K562 (cell line): ENCODE measurements around the gene NKG7. TPM values are rescaled to one million over a fixed set of nuclear protein-coding genes. Genes with fewer than 3 reads are reported as not detected.

Experiments used
- ATAC-seq: fragments of 200-7000 bp; cut with Tn5 transposase; 3 replicates; pipeline ENCODE4 v1.9.1; 2020; ENCODE audit warnings: moderate library complexity
- BruUV-seq: library from RNA; stranded (reverse); fragments of 400-500 nt; replicated peaks from 2 replicates; lab custom pipeline; 2021; lab: Mats Ljungman, UMichigan
- CTCF ChIA-PET: fragments of 300-600 bp; formaldehyde crosslinking; extraction: SDS; loops from one replicate; lab custom pipeline; 2021; ENCODE audit warnings: low intra/inter-chr PET ratio; lab: Yijun Ruan, JAX
- POLR2A ChIA-PET: fragments of 300-600, 350-650 bp; sonication (Branson Sonifier 250); formaldehyde crosslinking; extraction: SDS; loops from one replicate; lab custom pipeline; 2021; ENCODE audit warnings: antibody characterized with exemption, inconsistent platforms; lab: Yijun Ruan, JAX
- DNase-seq, 4 experiments: peaks; one replicate each; pipeline versions ENCODE4 v3.0.0 to v3.0.0-alpha.2; 2011 to 2018; ENCODE audit warnings: low spot score in 3 of 4, mixed read lengths in 3 of 4; ENCODE audit errors: extremely low read depth in 1 of 4
- FAIRE-seq: peaks from 2 replicates; lab custom pipeline; 2011; peaks lifted over from hg19 to GRCh38; lab: Jason Lieb, UNC
- H2AFZ ChIP-seq: 2 replicates; pipeline ENCODE4 v1.6.0; 2011; ENCODE audit warnings: low read depth, low read length, control low read depth, inconsistent platforms
- H3K27ac ChIP-seq: fragments of 200-600 bp; 3 replicates; pipeline ENCODE4 v1.8.0; 2011; ENCODE audit warnings: low read depth, mild to moderate bottlenecking, control low read depth, inconsistent platforms, low read length, moderate library complexity, mixed read lengths; ENCODE audit errors: extremely low read depth
- H3K27me3 ChIP-seq, 2 experiments: fragments of 300-600 bp in 1 of 2; 2 replicates in 1 of 2; 3 replicates in 1 of 2; pipeline versions ENCODE4 v1.6.0 to v1.8.0; 2011; ENCODE audit warnings: inconsistent platforms in 2 of 2, low read length in 2 of 2, mild to moderate bottlenecking in 1 of 2, mixed read lengths in 1 of 2, moderate library complexity in 1 of 2; ENCODE audit not compliant: control insufficient read depth in 2 of 2, insufficient read depth in 2 of 2
- H3K36me3 ChIP-seq: fragments of 300-600 bp; 3 replicates; pipeline ENCODE4 v1.8.0; 2011; ENCODE audit warnings: mild to moderate bottlenecking, low read length, inconsistent platforms; ENCODE audit not compliant: control insufficient read depth, insufficient read depth
- H3K4me1 ChIP-seq, 2 experiments: fragments of 200-600 bp in 1 of 2; replicated peaks in 1 of 2; 2 replicates in 1 of 2; 3 replicates in 1 of 2; pipeline versions ENCODE4 v1.5.1 to v1.8.0; 2011; ENCODE audit warnings: inconsistent platforms in 2 of 2, low read length in 2 of 2, mild to moderate bottlenecking in 1 of 2, mixed read lengths in 1 of 2, moderate library complexity in 1 of 2; ENCODE audit not compliant: control insufficient read depth in 2 of 2, insufficient read depth in 2 of 2
- H3K4me2 ChIP-seq: 2 replicates; pipeline ENCODE4 v1.6.1; 2011; ENCODE audit warnings: low read length, control low read depth, inconsistent platforms, mixed read lengths; ENCODE audit not compliant: insufficient read depth
- H3K4me3 ChIP-seq: fragments of 200-600 bp; sonication (generic), shearing (Covaris generic); 2 replicates; pipeline ENCODE4 v1.5.1; 2016; ENCODE audit warnings: control low read depth, inconsistent platforms
- H3K79me2 ChIP-seq: fragments of 200-600 bp; 3 replicates; pipeline ENCODE4 v1.8.0; 2011; ENCODE audit warnings: low read length, inconsistent platforms; ENCODE audit not compliant: control insufficient read depth, insufficient read depth
- H3K9ac ChIP-seq, 2 experiments: 2 replicates each; pipeline versions ENCODE4 v1.6.0 to v1.6.1; 2011; ENCODE audit warnings: low read depth in 2 of 2, low read length in 2 of 2, control low read depth in 1 of 2, inconsistent platforms in 1 of 2, mild to moderate bottlenecking in 1 of 2, mixed read lengths in 1 of 2; ENCODE audit not compliant: insufficient read depth in 1 of 2
- H3K9me1 ChIP-seq: one replicate; pipeline ENCODE4 v1.6.0; 2011; ENCODE audit warnings: inconsistent platforms, mild to moderate bottlenecking, low read length, moderate library complexity; ENCODE audit not compliant: control insufficient read depth, insufficient read depth
- H3K9me3 ChIP-seq: replicated peaks from 2 replicates; pipeline ENCODE4 v1.5.1; 2011; ENCODE audit warnings: low read depth, low read length, inconsistent platforms; ENCODE audit not compliant: control insufficient read depth, insufficient read depth
- H4K20me1 ChIP-seq: replicated peaks from 2 replicates; pipeline ENCODE4 v1.6.1; 2011; ENCODE audit warnings: low read length, inconsistent platforms, mixed read lengths; ENCODE audit not compliant: control insufficient read depth, insufficient read depth
- CHD7 ChIP-seq: fragments of 200-600 bp; sonication (generic); IDR thresholded peaks from one replicate; pipeline ENCODE4 v1.6.1; 2012; ENCODE audit warnings: mild to moderate bottlenecking, low read depth, low read length, inconsistent platforms
- KDM5B ChIP-seq: fragments of 200-600 bp; sonication (generic); IDR thresholded peaks from 2 replicates; pipeline ENCODE4 v1.6.1; 2012; ENCODE audit warnings: low read depth, mild to moderate bottlenecking, moderate library complexity, low read length, control low read depth, inconsistent platforms; ENCODE audit not compliant: insufficient replicate concordance
- NCOA1 ChIP-seq: fragments of 450-650 bp; IDR thresholded peaks from 2 replicates; pipeline ENCODE4 v1.6.1; 2016; ENCODE audit warnings: low read depth
- USF1 ChIP-seq: sonication (generic); formaldehyde crosslinking; IDR thresholded peaks from 2 replicates; pipeline ENCODE4 v1.9.0; 2022; ENCODE audit warnings: mild to moderate bottlenecking, missing genetic modification reagents
- ZBTB33 ChIP-seq: sonication (generic); formaldehyde crosslinking; IDR thresholded peaks from 2 replicates; pipeline ENCODE4 v1.8.1; 2023; ENCODE audit warnings: mild to moderate bottlenecking, missing genetic modification reagents
- WGBS: fragments of 100-300 bp; shearing (Covaris generic); methylation state at CpG from one replicate; pipeline ENCODE4 v1.1.6; 2016; ENCODE audit warnings: low coverage, mixed read lengths; ENCODE audit not compliant: insufficient coverage; ENCODE audit errors: missing lambda C conversion rate; 5-methylcytosine and 5-hydroxymethylcytosine counted together
- in situ Hi-C: fragments of 300-500 bp; cut with MboI; formaldehyde crosslinking; loops from 4 replicates; pipeline ENCODE4 v1.15.0; 2018; ENCODE audit warnings: inconsistent platforms, mixed read lengths
- intact Hi-C: fragments of 100-400 bp; cut with micrococcal nuclease; formaldehyde crosslinking; loops from 2 replicates; pipeline ENCODE4 v1.14.2; 2022
- polyA plus RNA-seq, 8 experiments: library from polyadenylated mRNA; depleted of rRNA in 4 of 8; stranded (reverse) in 5 of 8; unstranded in 3 of 8; fragments of >200 nt; fragmentation: Nextera tagmentation in 2 of 8; fragmentation: Illumina TruSeq in 1 of 8; extraction: Ambion mirVana in 2 of 8; extraction: Trizol in 1 of 8; gene quantifications; 2 replicates each; pipeline versions ENCODE4 v1.2.1 to v1.2.3, GENCODE V29; 2011 to 2014; ENCODE audit warnings: inconsistent platforms in 1 of 8, missing spikeins in 1 of 8
- total RNA-seq, 7 experiments: library from RNA; depleted of rRNA in 6 of 7; stranded (reverse); fragments of >200 nt in 6 of 7; fragmentation: Illumina TruSeq in 2 of 7; extraction: Trizol in 2 of 7; gene quantifications; 2 replicates each; pipeline versions ENCODE4 v1.2.1 to v1.2.3, GENCODE V29; 2011 to 2021; ENCODE audit warnings: low replicate concordance in 1 of 7

NKG7 gene
- total and polyA plus RNA-seq, 9 of the 15 experiments (the other 6 are each of a cell fraction or from before 2014, with no cell fraction given): 0.30 to 0.70 (median 0.51) TPM; not detected in 2

GRCh38 chr19:51364200-51365106, 8.0 kb downstream of the NKG7 start:
- BruUV-seq: no TSS peak
- in situ Hi-C loops: no loop called here
- ChIA-PET CTCF (no interaction called here), POLR2A (interaction anchor here (1.9 to 2.2 kb wide), 2 partner anchors 10 to 13 kb away, joined by 5 to 6 read pairs; no protein-coding TSS in a partner anchor)
- H3K4me2 ChIP-seq: peak overlapping the region; percentile 21
- H2AFZ ChIP-seq: no peak overlapping the region
- H3K27me3 ChIP-seq: no peaks in the 10 kb centered on the region
- WGBS: 83% methylated on average over 15 of the region's 15 CpGs
- H3K9me1 ChIP-seq: no peaks in the 10 kb centered on the region
- H3K4me1 ChIP-seq: peaks cover 28 to 50% of the 10 kb centered on the region in 2 experiments
- DNase-seq (no peak), FAIRE-seq (peak; percentile 29), ATAC-seq (no peak)
- H3K27ac ChIP-seq: no peak overlapping the region; the same call in 2 of the 3 replicates
- H3K36me3 ChIP-seq: peaks cover 3% of the 10 kb centered on the region; the same call in 2 of the 3 replicates
- no peak overlapping the region for H3K4me3 ChIP-seq
- peaks cover 61% of the 10 kb centered on the region for H3K79me2 ChIP-seq
- H3K9ac ChIP-seq: peak overlapping the region in 1 of 2 experiments; percentile 88; a peak in 2 of 4 replicates
- H4K20me1 ChIP-seq: no peaks in the 10 kb centered on the region
- intact Hi-C loops: no loop called here
- H3K9me3 ChIP-seq: no peaks in the 10 kb centered on the region
- TF ChIP-seq USF1 (CRISPR knock-in tag): peak; percentile 5; the same call in 1 of the 2 replicates
- peak; percentile 66; the same call in 1 of the 2 replicates for TF ChIP-seq ZBTB33
- no peak for TF ChIP-seq NCOA1
- no peak for TF ChIP-seq CHD7
- peak; percentile 2 for TF ChIP-seq KDM5B
